AG09309 (cell line): Measurements from ENCODE around the gene CEP95.
A peak's percentile ranks its signal among the peaks of the same experiment; 100 is the strongest.
"Not testable (repeated sequence)": the region's sequence is repeated elsewhere in the genome, so short reads cannot be mapped to it uniquely, and the experiment has no call there.

ENCODE experiments used
- DNase-seq: peaks from one replicate; pipeline ENCODE4 v3.0.0-alpha.2; 2010; ENCODE audit warnings: low read depth
- H3K4me3 ChIP-seq: 2 replicates; pipeline ENCODE4 v1.5.1; 2011; ENCODE audit warnings: mild to moderate bottlenecking, low read depth, low read length, moderate library complexity; ENCODE audit not compliant: control insufficient read depth
- TF ChIP-seq, protein P1 (sequence below): IDR thresholded peaks from 2 replicates; pipeline ENCODE4 v1.5.1; 2011; ENCODE audit warnings: mild to moderate bottlenecking, low read depth, low read length, inconsistent platforms; ENCODE audit not compliant: insufficient read depth, control insufficient read depth; ENCODE audit errors: missing control alignments

Gene CEP95

DNA sequence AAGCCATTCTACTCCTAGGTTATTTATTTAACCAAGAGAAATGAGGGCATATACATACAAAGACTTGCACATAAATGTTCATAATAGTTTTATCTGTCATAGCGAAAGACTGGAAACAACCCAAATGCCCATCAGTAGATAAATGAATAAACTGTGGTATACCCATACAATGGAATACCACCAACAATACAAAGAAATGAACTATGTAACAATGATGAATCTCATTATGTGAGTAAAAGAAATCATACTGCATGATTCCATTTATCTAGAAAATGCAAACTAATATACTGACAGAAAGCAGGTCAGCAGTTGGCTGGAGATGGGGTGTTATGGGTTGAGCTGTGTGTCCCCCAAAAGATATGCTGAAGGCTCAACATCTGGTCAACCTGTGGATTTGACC, 57.3 kb downstream of the CEP95 start:
- DNase-seq = no peak
- no peak overlapping the region for H3K4me3 ChIP-seq
- TF ChIP-seq, protein P1, sequence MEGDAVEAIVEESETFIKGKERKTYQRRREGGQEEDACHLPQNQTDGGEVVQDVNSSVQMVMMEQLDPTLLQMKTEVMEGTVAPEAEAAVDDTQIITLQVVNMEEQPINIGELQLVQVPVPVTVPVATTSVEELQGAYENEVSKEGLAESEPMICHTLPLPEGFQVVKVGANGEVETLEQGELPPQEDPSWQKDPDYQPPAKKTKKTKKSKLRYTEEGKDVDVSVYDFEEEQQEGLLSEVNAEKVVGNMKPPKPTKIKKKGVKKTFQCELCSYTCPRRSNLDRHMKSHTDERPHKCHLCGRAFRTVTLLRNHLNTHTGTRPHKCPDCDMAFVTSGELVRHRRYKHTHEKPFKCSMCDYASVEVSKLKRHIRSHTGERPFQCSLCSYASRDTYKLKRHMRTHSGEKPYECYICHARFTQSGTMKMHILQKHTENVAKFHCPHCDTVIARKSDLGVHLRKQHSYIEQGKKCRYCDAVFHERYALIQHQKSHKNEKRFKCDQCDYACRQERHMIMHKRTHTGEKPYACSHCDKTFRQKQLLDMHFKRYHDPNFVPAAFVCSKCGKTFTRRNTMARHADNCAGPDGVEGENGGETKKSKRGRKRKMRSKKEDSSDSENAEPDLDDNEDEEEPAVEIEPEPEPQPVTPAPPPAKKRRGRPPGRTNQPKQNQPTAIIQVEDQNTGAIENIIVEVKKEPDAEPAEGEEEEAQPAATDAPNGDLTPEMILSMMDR = no peak

DNA sequence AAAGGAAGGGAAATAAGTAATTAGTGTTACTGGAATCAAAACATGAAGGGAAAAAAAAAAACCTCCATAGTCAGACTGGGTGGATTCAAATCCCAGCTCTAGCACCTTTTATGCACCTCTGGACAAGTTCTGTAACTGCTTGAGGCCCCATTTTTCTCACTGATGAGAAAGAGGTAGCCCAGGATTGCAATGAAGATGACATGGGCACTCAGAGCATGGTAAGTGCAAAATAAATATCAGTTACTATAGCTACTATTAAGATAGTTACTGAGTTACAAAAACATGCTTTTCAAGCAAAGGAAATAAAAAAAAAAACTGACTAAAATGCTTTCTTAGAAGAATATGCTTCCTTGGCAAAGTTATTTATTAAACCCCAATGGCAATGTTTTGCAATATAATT, 58.8 kb downstream of the CEP95 start:
- DNase-seq = no peak
- TF ChIP-seq, protein P1 = no peak
- H3K4me3 ChIP-seq = no peak overlapping the region

DNA sequence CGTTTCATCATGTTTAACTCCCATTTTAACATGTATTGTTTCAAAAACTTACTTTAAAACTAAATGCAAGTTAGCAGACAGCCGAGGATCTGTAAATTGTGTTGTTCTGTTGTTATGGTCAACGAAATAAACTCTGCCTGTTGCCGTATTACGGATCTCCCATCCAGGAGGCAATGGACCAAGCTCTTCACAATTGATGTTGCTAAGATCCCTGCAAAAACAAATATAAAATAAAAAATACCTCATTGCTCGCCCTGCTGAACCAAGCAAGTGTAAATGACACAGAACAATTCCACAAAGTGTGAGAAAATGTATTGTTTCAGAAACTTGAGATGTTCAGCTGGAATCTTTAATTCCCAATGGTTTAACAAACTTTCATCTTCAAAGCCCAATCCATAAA, 65.0 kb downstream of the CEP95 start:
- no peak overlapping the region for H3K4me3 ChIP-seq
- no peak for DNase-seq
- TF ChIP-seq, protein P1 = no peak

DNA sequence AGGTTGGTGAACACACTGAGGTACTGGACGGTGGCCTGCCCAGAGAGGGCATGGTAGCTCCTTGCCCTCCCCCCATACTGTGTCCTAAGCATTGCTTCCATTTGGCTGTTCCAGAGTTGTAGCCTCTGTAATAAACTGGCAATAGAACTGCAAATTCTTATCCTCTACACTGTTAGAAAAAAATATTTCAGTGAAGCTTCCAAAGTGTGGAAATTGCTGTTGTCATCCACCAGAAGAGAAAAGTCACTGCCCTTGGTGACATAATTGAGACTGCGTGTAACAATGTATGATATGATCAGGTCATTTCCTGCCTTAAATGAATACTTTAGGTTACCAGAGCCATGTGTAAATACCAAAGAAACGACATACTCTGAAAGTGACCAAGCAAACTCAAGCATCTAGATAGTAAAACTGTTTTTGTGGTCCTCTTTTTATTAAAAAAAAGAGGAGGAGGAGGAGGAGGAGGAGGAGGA, 65.9 kb downstream of the CEP95 start:
- TF ChIP-seq, protein P1 = no peak
- DNase-seq = peak; percentile 42
- H3K4me3 ChIP-seq = no peak overlapping the region

DNA sequence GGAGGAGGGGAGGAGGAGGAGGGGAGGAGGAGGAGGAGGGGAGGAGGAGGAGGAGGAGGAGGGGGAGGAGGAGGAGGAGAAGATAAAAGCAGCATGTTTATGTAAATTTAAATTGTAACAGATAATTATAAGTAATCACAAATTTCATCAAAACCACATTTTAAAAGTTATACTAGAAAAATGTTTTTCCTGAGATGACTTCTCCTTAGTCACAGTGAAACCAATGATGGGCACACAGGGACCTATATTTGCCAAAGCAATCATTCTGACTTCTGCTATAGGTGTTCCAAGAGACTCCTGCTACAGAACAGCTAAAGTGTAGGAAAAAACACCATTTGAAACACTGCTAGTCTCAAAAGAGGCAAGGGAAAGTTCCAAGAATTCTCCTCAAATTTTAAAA, 66.4 kb downstream of the CEP95 start:
- no peak for DNase-seq
- TF ChIP-seq, protein P1 = no peak
- H3K4me3 ChIP-seq = no peak overlapping the region

DNA sequence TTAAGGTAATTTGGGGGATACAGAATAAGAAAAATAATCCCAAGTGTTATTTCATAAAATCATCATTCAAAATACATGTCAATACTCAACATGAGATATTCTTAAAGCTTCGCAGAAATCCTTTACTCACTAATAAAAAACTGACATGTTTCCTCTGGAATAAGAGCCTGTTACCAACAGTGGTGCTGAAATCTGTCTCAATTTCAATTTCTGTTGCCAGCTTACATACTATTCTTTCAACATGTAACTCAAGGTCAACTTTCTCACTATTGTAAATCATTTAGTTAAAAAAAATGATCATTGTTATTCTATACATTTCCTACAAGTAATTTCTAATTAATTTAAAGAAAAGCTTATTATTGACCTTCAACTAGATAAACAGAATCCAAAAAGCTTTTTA, 67.9 kb downstream of the CEP95 start:
- TF ChIP-seq, protein P1 = no peak
- no peak for DNase-seq
- no peak overlapping the region for H3K4me3 ChIP-seq

DNA sequence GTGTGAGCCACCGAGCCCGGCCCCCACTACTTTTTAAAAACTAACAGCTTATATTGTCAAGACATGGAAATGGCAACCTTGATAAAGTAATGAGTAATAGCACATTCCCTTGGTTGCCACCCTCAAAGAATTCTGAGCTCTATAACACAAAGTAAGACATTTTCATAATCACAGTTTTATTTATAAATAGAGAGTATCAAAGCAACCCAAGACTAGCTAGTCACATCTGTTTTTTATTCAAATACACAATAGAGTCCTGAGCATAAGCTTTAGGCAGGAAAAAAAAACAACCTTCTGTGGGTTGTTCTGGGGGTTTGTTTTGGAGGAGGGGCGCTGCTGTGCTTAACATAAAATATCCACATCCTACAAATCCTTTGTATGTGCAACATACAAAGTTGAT, 68.7 kb downstream of the CEP95 start:
- no peak for DNase-seq
- TF ChIP-seq, protein P1 = no peak
- H3K4me3 ChIP-seq = no peak overlapping the region

DNA sequence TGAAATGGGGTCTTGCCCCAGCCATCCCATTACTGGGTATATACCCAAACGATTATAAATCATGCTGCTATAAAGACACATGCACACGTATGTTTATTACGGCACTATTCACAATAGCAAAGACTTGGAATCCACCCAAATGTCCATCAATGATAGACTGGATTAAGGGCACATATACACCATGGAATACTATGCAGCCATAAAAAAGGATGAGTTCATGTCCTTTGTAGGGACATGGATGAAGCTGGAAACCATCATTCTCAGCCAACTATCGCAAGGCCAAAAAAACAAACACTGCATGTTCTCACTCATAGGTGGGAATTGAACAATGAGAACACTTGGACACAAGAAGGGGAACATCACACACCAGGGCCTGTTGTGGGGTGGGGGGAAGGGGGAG, 70.2 kb downstream of the CEP95 start:
- not testable (repeated sequence) for DNase-seq, H3K4me3 ChIP-seq
